ES-I3 (cell line): Measurements from ENCODE around the gene PARP2.

ENCODE experiments used
- H3K36me3 ChIP-seq: 2 replicates; pipeline ENCODE4 v1.6.1; 2013; ENCODE audit warnings: mild to moderate bottlenecking, low read length, control low read depth, moderate library complexity; ENCODE audit not compliant: insufficient read depth
- H3K4me1 ChIP-seq: 2 replicates; pipeline ENCODE4 v1.6.1; 2013; ENCODE audit warnings: mild to moderate bottlenecking, control low read depth, low read length; ENCODE audit not compliant: insufficient read depth
- H3K9ac ChIP-seq: 2 replicates; pipeline ENCODE4 v1.6.1; 2013; ENCODE audit warnings: low read depth, mild to moderate bottlenecking, low read length, moderate library complexity
- H3K9me3 ChIP-seq: 2 replicates; pipeline ENCODE4 v1.6.1; 2013; ENCODE audit warnings: mild to moderate bottlenecking, low read length, moderate library complexity; ENCODE audit not compliant: control insufficient read depth, insufficient read depth

Gene PARP2

GRCh38 chr14:20372796-20373195 lies 29.4 kb downstream of the PARP2 start:
- Histone ChIP-seq H3K4me1 (no peaks in the 10 kb centered on the region), H3K36me3 (peaks cover 6% of the 10 kb centered on the region), H3K9ac (no peak overlapping the region), H3K9me3 (no peaks in the 10 kb centered on the region)

- Histone ChIP-seq H3K9me3 (no peaks in the 10 kb centered on the region), H3K9ac (no peak overlapping the region), H3K4me1 (no peaks in the 10 kb centered on the region), H3K36me3 (peaks cover 16% of the 10 kb centered on the region)
These were observed 32.0 kb downstream of the PARP2 start for GRCh38 chr14:20375471-20375870.

- Histone ChIP-seq H3K9ac (no peak overlapping the region), H3K9me3 (no peaks in the 10 kb centered on the region), H3K4me1 (no peaks in the 10 kb centered on the region), H3K36me3 (peaks cover 16% of the 10 kb centered on the region)
These were observed 32.7 kb downstream of the PARP2 start for GRCh38 chr14:20376071-20376588.

- H3K36me3 ChIP-seq = peaks cover 16% of the 10 kb centered on the region
- no peaks in the 10 kb centered on the region for H3K9me3 ChIP-seq
- H3K4me1 ChIP-seq = no peaks in the 10 kb centered on the region
These were observed 33.7 kb downstream of the PARP2 start for GRCh38 chr14:20377171-20377570.

GRCh38 chr14:20379743-20380142 lies 36.3 kb downstream of the PARP2 start:
- peaks cover 14% of the 10 kb centered on the region for H3K36me3 ChIP-seq
- H3K9me3 ChIP-seq = no peaks in the 10 kb centered on the region
- H3K4me1 ChIP-seq = no peaks in the 10 kb centered on the region
- H3K9ac ChIP-seq = no peak overlapping the region

More at GRCh38 chr14:20377171-20377570, 33.7 kb downstream of the PARP2 start:
- H3K9ac ChIP-seq = no peak overlapping the region

- Histone ChIP-seq H3K4me1 (no peaks in the 10 kb centered on the region), H3K9me3 (no peaks in the 10 kb centered on the region), H3K9ac (no peak overlapping the region), H3K36me3 (peaks cover 14% of the 10 kb centered on the region)
These were observed 37.2 kb downstream of the PARP2 start for GRCh38 chr14:20380681-20381080.

GRCh38 chr14:20381341-20381740 lies 37.9 kb downstream of the PARP2 start:
- H3K36me3 ChIP-seq = peaks cover 19% of the 10 kb centered on the region
- no peaks in the 10 kb centered on the region for H3K4me1 ChIP-seq
- no peaks in the 10 kb centered on the region for H3K9me3 ChIP-seq
- no peak overlapping the region for H3K9ac ChIP-seq

- H3K9ac ChIP-seq = no peak overlapping the region
- H3K36me3 ChIP-seq = peaks cover 19% of the 10 kb centered on the region
- no peaks in the 10 kb centered on the region for H3K9me3 ChIP-seq
- H3K4me1 ChIP-seq = no peaks in the 10 kb centered on the region
These were observed 39.1 kb downstream of the PARP2 start for GRCh38 chr14:20382526-20382925.

GRCh38 chr14:20383032-20383431 lies 39.6 kb downstream of the PARP2 start:
- H3K4me1 ChIP-seq = no peaks in the 10 kb centered on the region
- peaks cover 19% of the 10 kb centered on the region for H3K36me3 ChIP-seq
- H3K9me3 ChIP-seq = no peaks in the 10 kb centered on the region
- no peak overlapping the region for H3K9ac ChIP-seq

- Histone ChIP-seq H3K36me3 (peaks cover 19% of the 10 kb centered on the region), H3K9me3 (no peaks in the 10 kb centered on the region), H3K9ac (no peak overlapping the region), H3K4me1 (0 out of 2 replicates have a peak, but pooled peaks cover 3% of the 10 kb centered on the region)
These were observed 40.2 kb downstream of the PARP2 start for GRCh38 chr14:20383636-20384035.

- 0 out of 2 replicates have a peak, but pooled peaks cover 3% of the 10 kb centered on the region for H3K4me1 ChIP-seq
- no peak overlapping the region for H3K9ac ChIP-seq
- H3K36me3 ChIP-seq = peaks cover 18% of the 10 kb centered on the region
- no peaks in the 10 kb centered on the region for H3K9me3 ChIP-seq
These were observed 40.9 kb downstream of the PARP2 start for GRCh38 chr14:20384321-20384720.

GRCh38 chr14:20384886-20385285 lies 41.5 kb downstream of the PARP2 start:
- no peak overlapping the region for H3K9ac ChIP-seq
- H3K9me3 ChIP-seq = no peaks in the 10 kb centered on the region
- H3K4me1 ChIP-seq = 0 out of 2 replicates have a peak, but pooled peaks cover 3% of the 10 kb centered on the region
- H3K36me3 ChIP-seq = peaks cover 13% of the 10 kb centered on the region

- Histone ChIP-seq H3K9me3 (no peaks in the 10 kb centered on the region), H3K36me3 (peaks cover 12% of the 10 kb centered on the region), H3K4me1 (0 out of 2 replicates have a peak, but pooled peaks cover 3% of the 10 kb centered on the region), H3K9ac (no peak overlapping the region)
These were observed 42.9 kb downstream of the PARP2 start for GRCh38 chr14:20386276-20386855.

GRCh38 chr14:20387576-20387975 lies 44.1 kb downstream of the PARP2 start:
- Histone ChIP-seq H3K9me3 (no peaks in the 10 kb centered on the region), H3K4me1 (0 out of 2 replicates have a peak, but pooled peaks cover 3% of the 10 kb centered on the region), H3K9ac (no peak overlapping the region), H3K36me3 (peaks cover 10% of the 10 kb centered on the region)

GRCh38 chr14:20388159-20388558 lies 44.7 kb downstream of the PARP2 start:
- H3K36me3 ChIP-seq = peaks cover 8% of the 10 kb centered on the region

More at GRCh38 chr14:20388159-20388558, 44.7 kb downstream of the PARP2 start:
- Histone ChIP-seq H3K9me3 (no peaks in the 10 kb centered on the region), H3K9ac (no peak overlapping the region), H3K4me1 (0 out of 2 replicates have a peak, but pooled peaks cover 3% of the 10 kb centered on the region)
